ENCODE measurements around the gene KREMEN1. TPM values are rescaled to one million over a fixed set of nuclear protein-coding genes. Genes with fewer than 3 reads are reported as not detected.
A peak's percentile ranks its signal among the peaks of the same experiment; 100 is the strongest.

The KREMEN1 gene
- total RNA-seq, 1 donor from 2014 or later, result 1.4 TPM

DNA sequence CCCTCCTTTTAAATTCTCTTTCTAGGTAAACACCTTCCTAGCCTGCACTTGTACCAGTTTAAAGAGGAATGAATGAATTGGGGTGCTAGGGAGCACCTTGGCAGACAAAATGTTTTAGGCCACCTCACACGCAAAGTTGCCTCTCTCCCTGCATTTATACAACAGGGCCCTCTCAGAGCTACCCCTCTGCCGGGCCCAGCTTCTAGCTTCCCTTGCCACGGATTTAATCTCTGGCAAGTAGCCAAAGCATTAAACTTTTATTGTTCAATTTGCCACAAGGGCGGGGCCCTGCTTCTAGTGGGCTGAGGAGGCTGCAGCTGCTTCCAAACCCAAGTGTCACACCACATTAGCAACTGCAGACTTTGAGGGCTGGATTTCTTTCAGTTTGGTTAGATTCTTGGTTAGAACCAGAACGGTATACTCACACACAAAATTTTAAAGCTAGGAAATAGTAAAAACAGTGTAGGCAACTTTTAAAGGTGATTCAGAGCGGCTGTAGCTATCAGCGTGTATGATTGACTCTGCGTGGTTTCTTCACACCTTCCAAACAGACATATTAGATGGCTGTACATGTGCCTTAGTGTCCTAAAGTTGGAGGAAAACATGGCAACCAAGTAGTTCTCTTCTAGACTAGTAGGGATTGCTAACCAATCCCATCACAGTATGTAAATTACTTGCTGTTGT lies 6.5 kb downstream of the KREMEN1 start:
- H3K9me3 ChIP-seq (ENCODE audit: low read depth), result no peaks in the 10 kb centered on the region
- H3K4me2 ChIP-seq, result no peak overlapping the region
- no peak overlapping the region for H3K27ac ChIP-seq
- TF ChIP-seq CTCF (IDR thresholded peaks at IDR 0.05) (no peak), EZH2phosphoT487 (IDR thresholded peaks at IDR 0.05) (no peak), EZH2 (IDR thresholded peaks at IDR 0.05) (no peak)
- H2AFZ ChIP-seq (replicated peaks), result no peak overlapping the region
- H3K9me3 Mint-ChIP-seq, result no peaks in the 10 kb centered on the region
- no peaks in the 10 kb centered on the region for H3K27me3 Mint-ChIP-seq (ENCODE audit: insufficient read depth, low read depth)
- H3K4me1 ChIP-seq, result peaks cover 9% of the 10 kb centered on the region
- H3K4me1 Mint-ChIP-seq, result peaks cover 35% of the 10 kb centered on the region
- H3K79me2 ChIP-seq (ENCODE audit: low read depth), result no peaks in the 10 kb centered on the region
- no peak overlapping the region for H3K4me3 ChIP-seq
- no peaks in the 10 kb centered on the region for H3K36me3 Mint-ChIP-seq
- peaks cover 4% of the 10 kb centered on the region for H4K20me1 ChIP-seq (ENCODE audit: low read depth)
- H3F3A ChIP-seq (ENCODE audit: low read depth), result peaks cover 18% of the 10 kb centered on the region
- peaks cover 21% of the 10 kb centered on the region for H3K27me3 ChIP-seq
- H3K9ac ChIP-seq, result no peak overlapping the region
- no peak for DNase-seq (ENCODE audit: low spot score)
- peak overlapping the region; percentile 59 for H3K27ac Mint-ChIP-seq
- H3K4me3 Mint-ChIP-seq, result no peak overlapping the region
- no peaks in the 10 kb centered on the region for H3K36me3 ChIP-seq

DNA sequence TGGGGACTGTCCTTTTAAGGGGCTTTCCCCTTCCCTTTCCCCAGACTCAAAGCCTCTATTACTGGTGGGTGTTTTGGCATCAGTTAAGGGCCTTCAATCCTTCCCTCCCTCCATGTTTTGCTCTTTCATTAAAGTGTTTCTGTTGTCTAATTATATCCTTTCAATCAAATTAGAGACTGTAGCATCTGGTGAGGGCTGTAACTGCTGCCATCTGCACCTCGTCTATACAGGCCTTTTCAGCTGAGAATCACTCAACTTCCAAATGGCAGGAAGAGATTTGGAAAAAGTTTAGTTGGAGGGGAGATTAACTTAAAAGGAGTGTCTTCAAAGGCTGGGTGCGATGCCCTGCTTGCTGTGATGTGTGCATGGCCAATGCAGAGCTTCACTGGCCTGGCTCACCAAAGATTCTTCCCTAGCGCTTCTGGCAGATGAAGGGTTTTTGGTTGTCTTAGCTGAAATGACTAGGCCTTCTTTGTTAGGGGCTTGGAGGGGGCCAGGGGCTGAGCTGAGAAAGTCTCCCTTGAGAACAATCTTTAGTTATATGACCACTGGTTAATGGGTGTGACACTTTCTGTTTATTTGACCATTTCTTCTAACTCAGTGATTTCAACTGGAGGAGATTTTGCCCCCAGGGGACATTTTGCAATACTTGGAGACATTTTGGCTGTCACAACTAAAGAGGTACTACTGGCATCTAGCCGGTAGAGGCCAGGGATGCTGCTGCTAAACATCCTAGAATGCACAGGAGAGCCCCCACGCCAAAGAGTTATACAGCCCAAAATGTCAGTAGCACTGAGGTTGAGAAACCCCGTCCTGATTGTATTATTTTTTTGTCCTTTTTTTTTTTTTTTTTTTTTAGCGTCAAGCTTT lies 7.5 kb downstream of the KREMEN1 start:
- Histone ChIP-seq H3K79me2 (ENCODE audit: low read depth) (no peaks in the 10 kb centered on the region), H3K27ac (no peak overlapping the region), H3K27me3 (peaks cover 11% of the 10 kb centered on the region), H3K4me2 (peak overlapping the region; percentile 12), H4K20me1 (ENCODE audit: low read depth) (no peaks in the 10 kb centered on the region), H3K4me3 (no peak overlapping the region), H3F3A (ENCODE audit: low read depth) (peaks cover 15% of the 10 kb centered on the region), H3K36me3 (no peaks in the 10 kb centered on the region), H2AFZ (replicated peaks) (peak overlapping the region; percentile 59), H3K4me1 (peaks cover 9% of the 10 kb centered on the region), H3K9me3 (ENCODE audit: low read depth) (no peaks in the 10 kb centered on the region), H3K9ac (no peak overlapping the region)
- H3K4me3 Mint-ChIP-seq, result no peak overlapping the region
- H3K36me3 Mint-ChIP-seq, result no peaks in the 10 kb centered on the region
- H3K27ac Mint-ChIP-seq, result peak overlapping the region; percentile 17
- TF ChIP-seq CTCF (IDR thresholded peaks at IDR 0.05) (no peak), EZH2 (IDR thresholded peaks at IDR 0.05) (no peak), EZH2phosphoT487 (IDR thresholded peaks at IDR 0.05) (no peak)
- H3K9me3 Mint-ChIP-seq, result no peaks in the 10 kb centered on the region
- no peaks in the 10 kb centered on the region for H3K27me3 Mint-ChIP-seq (ENCODE audit: insufficient read depth, low read depth)
- peaks cover 27% of the 10 kb centered on the region for H3K4me1 Mint-ChIP-seq
- no peak for DNase-seq (ENCODE audit: low spot score)

GRCh38 chr22:29081517-29082236 lies 8.8 kb downstream of the KREMEN1 start:
- no peaks in the 10 kb centered on the region for H3K9me3 ChIP-seq (ENCODE audit: low read depth)
- H3K4me3 Mint-ChIP-seq, result no peak overlapping the region
- H3K4me3 ChIP-seq, result no peak overlapping the region
- H3K27me3 ChIP-seq, result no peaks in the 10 kb centered on the region
- H3F3A ChIP-seq (ENCODE audit: low read depth), result peaks cover 15% of the 10 kb centered on the region
- no peak overlapping the region for H3K27ac ChIP-seq
- H3K9ac ChIP-seq, result no peak overlapping the region
- H3K79me2 ChIP-seq (ENCODE audit: low read depth), result no peaks in the 10 kb centered on the region
- no peak overlapping the region for H3K4me2 ChIP-seq
- DNase-seq (ENCODE audit: low spot score), result no peak
- no peak overlapping the region for H2AFZ ChIP-seq (replicated peaks)
- no peaks in the 10 kb centered on the region for H3K27me3 Mint-ChIP-seq (ENCODE audit: insufficient read depth, low read depth)
- no peaks in the 10 kb centered on the region for H3K9me3 Mint-ChIP-seq
- H3K36me3 Mint-ChIP-seq, result no peaks in the 10 kb centered on the region
- peaks cover 22% of the 10 kb centered on the region for H3K4me1 Mint-ChIP-seq
- TF ChIP-seq EZH2 (IDR thresholded peaks at IDR 0.05), result no peak
- no peak for TF ChIP-seq CTCF (IDR thresholded peaks at IDR 0.05)
- no peak for TF ChIP-seq EZH2phosphoT487 (IDR thresholded peaks at IDR 0.05)
- no peak overlapping the region for H3K27ac Mint-ChIP-seq
- no peaks in the 10 kb centered on the region for H4K20me1 ChIP-seq (ENCODE audit: low read depth)
- no peaks in the 10 kb centered on the region for H3K36me3 ChIP-seq
- H3K4me1 ChIP-seq, result peaks cover 9% of the 10 kb centered on the region

Data from neural progenitor cell (in vitro differentiated cells).